ENCODE data around the gene ADGRG4.
"Not testable (repeated sequence)": the region's sequence is repeated elsewhere in the genome, so short reads cannot be mapped to it uniquely, and the experiment has no call there.

The ADGRG4 gene

GRCh38 chrX:136445674-136446073 is 144.9 kb downstream of the ADGRG4 start:
- not testable (repeated sequence) for H3K36me3 ChIP-seq (ENCODE audit: insufficient read depth, low read length); H3K27ac ChIP-seq (ENCODE audit: low read depth, low read length); H3K9ac ChIP-seq (ENCODE audit: low read depth, low read length); H3K4me3 ChIP-seq (ENCODE audit: low read length); H3K9me3 ChIP-seq (ENCODE audit: insufficient read depth, low read depth, low read length); H3K27me3 ChIP-seq (ENCODE audit: insufficient read depth, low read length); H3K4me1 ChIP-seq (ENCODE audit: insufficient read depth, low read length)
- WGBS, result 75% methylated on average over 11 of the region's 18 CpGs

DNA sequence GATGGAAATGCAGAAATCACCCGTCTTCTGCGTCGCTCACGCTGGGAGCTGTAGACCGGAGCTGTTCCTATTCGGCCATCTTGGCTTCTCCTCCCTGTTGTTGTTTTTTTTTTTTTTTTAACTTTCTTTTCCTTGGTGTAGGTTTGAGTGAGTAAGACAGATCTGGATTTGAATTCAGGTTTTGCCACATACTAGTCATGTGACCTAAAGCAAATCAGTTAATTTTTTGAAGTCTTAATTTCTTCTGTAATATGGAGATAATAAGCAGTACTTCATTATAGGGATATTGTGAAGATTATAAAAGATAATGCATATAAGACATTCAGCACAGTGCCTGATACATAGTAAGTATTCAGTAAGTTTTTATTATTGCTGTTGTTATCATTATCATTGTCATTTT is 145.4 kb downstream of the ADGRG4 start:
- H3K4me3 ChIP-seq (ENCODE audit: low read length), result no peak overlapping the region
- H3K4me1 ChIP-seq (ENCODE audit: insufficient read depth, low read length), result no peaks in the 10 kb centered on the region
- no peaks in the 10 kb centered on the region for H3K36me3 ChIP-seq (ENCODE audit: insufficient read depth, low read length)
- no peak overlapping the region for H3K9ac ChIP-seq (ENCODE audit: low read depth, low read length)
- WGBS, result 100% methylated on average over 4 of the region's 6 CpGs
- no peak overlapping the region for H3K27ac ChIP-seq (ENCODE audit: low read depth, low read length)
- H3K9me3 ChIP-seq (ENCODE audit: insufficient read depth, low read depth, low read length), result no peaks in the 10 kb centered on the region
- H3K27me3 ChIP-seq (ENCODE audit: insufficient read depth, low read length), result no peaks in the 10 kb centered on the region

DNA sequence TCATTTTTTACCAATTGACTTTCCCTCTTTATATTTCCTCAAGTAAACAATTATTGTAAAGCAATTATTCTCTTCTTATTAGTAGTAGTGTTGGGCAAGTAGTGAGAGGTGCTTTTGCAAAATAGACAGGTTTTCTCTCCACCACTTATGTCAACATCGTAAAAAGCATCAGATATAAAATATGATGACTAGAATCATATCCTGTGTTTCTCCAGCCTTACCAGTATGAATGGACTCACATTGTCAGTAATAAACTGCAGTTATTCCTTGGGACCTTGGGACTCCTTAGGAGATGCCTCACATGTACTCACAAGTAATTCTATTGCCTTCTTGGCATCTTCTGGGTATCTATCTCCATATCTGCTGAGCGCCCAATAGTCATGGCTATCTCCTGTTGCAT is 146.5 kb downstream of the ADGRG4 start:
- H3K9ac ChIP-seq (ENCODE audit: low read depth, low read length), result no peak overlapping the region
- 95% methylated on average over 1 of the region's 2 CpGs for WGBS
- no peaks in the 10 kb centered on the region for H3K27me3 ChIP-seq (ENCODE audit: insufficient read depth, low read length)
- no peak overlapping the region for H3K27ac ChIP-seq (ENCODE audit: low read depth, low read length)
- H3K9me3 ChIP-seq (ENCODE audit: insufficient read depth, low read depth, low read length), result no peaks in the 10 kb centered on the region
- H3K36me3 ChIP-seq (ENCODE audit: insufficient read depth, low read length), result no peaks in the 10 kb centered on the region
- H3K4me3 ChIP-seq (ENCODE audit: low read length), result no peak overlapping the region
- H3K4me1 ChIP-seq (ENCODE audit: insufficient read depth, low read length), result no peaks in the 10 kb centered on the region

DNA sequence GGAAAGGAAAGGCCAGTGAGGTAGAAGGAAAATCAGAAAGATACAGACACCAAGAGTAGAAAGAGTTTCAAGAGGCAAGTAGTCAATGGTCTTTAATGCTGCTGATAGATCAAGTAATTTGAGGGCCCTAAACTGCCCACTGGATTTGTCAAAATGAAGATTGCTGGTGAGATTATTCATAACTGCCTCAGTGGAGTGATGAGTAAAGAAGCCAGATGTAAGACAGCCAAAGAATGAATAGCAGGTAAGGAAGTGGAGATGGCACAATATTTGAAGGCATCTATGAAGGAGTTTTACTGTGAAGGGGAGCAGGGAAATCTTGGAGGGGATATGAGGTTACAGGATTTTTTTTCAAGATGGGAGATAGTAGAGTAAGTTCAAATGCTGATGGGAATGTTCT is 147.2 kb downstream of the ADGRG4 start:
- Histone ChIP-seq H3K9me3 (ENCODE audit: insufficient read depth, low read depth, low read length) (no peaks in the 10 kb centered on the region), H3K27ac (ENCODE audit: low read depth, low read length) (no peak overlapping the region), H3K27me3 (ENCODE audit: insufficient read depth, low read length) (no peaks in the 10 kb centered on the region), H3K9ac (ENCODE audit: low read depth, low read length) (no peak overlapping the region), H3K4me1 (ENCODE audit: insufficient read depth, low read length) (no peaks in the 10 kb centered on the region), H3K36me3 (ENCODE audit: insufficient read depth, low read length) (no peaks in the 10 kb centered on the region), H3K4me3 (ENCODE audit: low read length) (no peak overlapping the region)

GRCh38 chrX:136450050-136450830 is 149.5 kb downstream of the ADGRG4 start:
- WGBS, result 76% methylated on average over 7 of the region's 8 CpGs
- Histone ChIP-seq H3K4me1 (ENCODE audit: insufficient read depth, low read length) (no peaks in the 10 kb centered on the region), H3K36me3 (ENCODE audit: insufficient read depth, low read length) (no peaks in the 10 kb centered on the region), H3K27me3 (ENCODE audit: insufficient read depth, low read length) (no peaks in the 10 kb centered on the region), H3K9ac (ENCODE audit: low read depth, low read length) (no peak overlapping the region), H3K9me3 (ENCODE audit: insufficient read depth, low read depth, low read length) (no peaks in the 10 kb centered on the region), H3K4me3 (ENCODE audit: low read length) (no peak overlapping the region), H3K27ac (ENCODE audit: low read depth, low read length) (no peak overlapping the region)

DNA sequence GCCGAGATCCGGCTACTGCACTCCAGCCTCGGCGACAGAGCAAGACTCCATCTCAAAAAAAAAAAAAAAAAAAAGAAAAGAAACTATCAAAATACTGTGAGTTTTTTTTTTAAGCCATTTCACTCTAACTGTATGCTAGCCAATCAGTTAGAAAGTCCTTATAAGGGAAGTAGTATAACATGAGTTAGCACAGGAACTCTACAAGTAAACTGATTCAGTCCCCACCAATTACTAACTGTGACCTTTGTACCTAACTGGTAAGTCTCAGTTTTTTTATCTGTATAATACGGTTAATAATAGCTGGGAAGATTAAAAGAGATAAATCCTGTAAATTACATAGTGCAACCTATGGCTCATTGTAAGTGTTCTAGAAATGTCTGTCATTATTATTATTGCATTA is 151.9 kb downstream of the ADGRG4 start:
- H3K9ac ChIP-seq (ENCODE audit: low read depth, low read length), result no peak overlapping the region
- no peaks in the 10 kb centered on the region for H3K36me3 ChIP-seq (ENCODE audit: insufficient read depth, low read length)
- no peaks in the 10 kb centered on the region for H3K9me3 ChIP-seq (ENCODE audit: insufficient read depth, low read depth, low read length)
- 80% methylated on average over 1 of the region's 5 CpGs for WGBS
- H3K27me3 ChIP-seq (ENCODE audit: insufficient read depth, low read length), result no peaks in the 10 kb centered on the region
- H3K4me3 ChIP-seq (ENCODE audit: low read length), result no peak overlapping the region
- no peaks in the 10 kb centered on the region for H3K4me1 ChIP-seq (ENCODE audit: insufficient read depth, low read length)
- H3K27ac ChIP-seq (ENCODE audit: low read depth, low read length), result no peak overlapping the region

DNA sequence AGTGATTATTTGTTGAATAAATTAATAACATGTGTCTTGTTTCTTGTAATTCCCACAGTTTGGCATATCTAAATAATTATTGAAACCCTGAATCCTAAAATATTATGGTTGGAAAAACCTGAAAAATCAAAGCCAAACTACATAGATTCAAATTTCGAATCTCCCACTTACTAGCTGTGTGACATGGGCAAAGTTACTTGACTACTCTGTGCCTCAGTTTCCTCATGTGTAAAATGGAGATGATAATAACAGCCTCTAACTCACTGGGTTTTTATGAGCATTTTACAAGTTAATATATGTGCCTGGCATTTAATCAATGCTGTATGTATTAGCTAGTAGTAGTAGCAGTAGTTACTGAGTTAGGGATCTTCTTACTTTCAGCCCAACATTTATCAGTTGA is 152.4 kb downstream of the ADGRG4 start:
- Histone ChIP-seq H3K27ac (ENCODE audit: low read depth, low read length) (no peak overlapping the region), H3K4me1 (ENCODE audit: insufficient read depth, low read length) (no peaks in the 10 kb centered on the region), H3K9ac (ENCODE audit: low read depth, low read length) (no peak overlapping the region), H3K27me3 (ENCODE audit: insufficient read depth, low read length) (no peaks in the 10 kb centered on the region), H3K4me3 (ENCODE audit: low read length) (no peak overlapping the region), H3K36me3 (ENCODE audit: insufficient read depth, low read length) (no peaks in the 10 kb centered on the region), H3K9me3 (ENCODE audit: insufficient read depth, low read depth, low read length) (no peaks in the 10 kb centered on the region)
- no CpG with 5 or more reads among the region's 1 CpG for WGBS

GRCh38 chrX:136453771-136454170 is 153.0 kb downstream of the ADGRG4 start:
- Histone ChIP-seq H3K27ac (ENCODE audit: low read depth, low read length) (no peak overlapping the region), H3K4me1 (ENCODE audit: insufficient read depth, low read length) (no peaks in the 10 kb centered on the region), H3K27me3 (ENCODE audit: insufficient read depth, low read length) (no peaks in the 10 kb centered on the region), H3K36me3 (ENCODE audit: insufficient read depth, low read length) (no peaks in the 10 kb centered on the region), H3K4me3 (ENCODE audit: low read length) (no peak overlapping the region), H3K9me3 (ENCODE audit: insufficient read depth, low read depth, low read length) (no peaks in the 10 kb centered on the region), H3K9ac (ENCODE audit: low read depth, low read length) (no peak overlapping the region)
- whole genome bisulfite sequencing, result no CpG with 5 or more reads among the region's 1 CpG

GRCh38 chrX:136456133-136456532 is 155.4 kb downstream of the ADGRG4 start:
- H3K4me3 ChIP-seq (ENCODE audit: low read length), result no peak overlapping the region
- H3K36me3 ChIP-seq (ENCODE audit: insufficient read depth, low read length), result no peaks in the 10 kb centered on the region
- WGBS, result 86% methylated on average over 4 of the region's 6 CpGs
- H3K9me3 ChIP-seq (ENCODE audit: insufficient read depth, low read depth, low read length), result no peaks in the 10 kb centered on the region
- H3K9ac ChIP-seq (ENCODE audit: low read depth, low read length), result no peak overlapping the region
- H3K27me3 ChIP-seq (ENCODE audit: insufficient read depth, low read length), result no peaks in the 10 kb centered on the region
- no peaks in the 10 kb centered on the region for H3K4me1 ChIP-seq (ENCODE audit: insufficient read depth, low read length)
- H3K27ac ChIP-seq (ENCODE audit: low read depth, low read length), result no peak overlapping the region

DNA sequence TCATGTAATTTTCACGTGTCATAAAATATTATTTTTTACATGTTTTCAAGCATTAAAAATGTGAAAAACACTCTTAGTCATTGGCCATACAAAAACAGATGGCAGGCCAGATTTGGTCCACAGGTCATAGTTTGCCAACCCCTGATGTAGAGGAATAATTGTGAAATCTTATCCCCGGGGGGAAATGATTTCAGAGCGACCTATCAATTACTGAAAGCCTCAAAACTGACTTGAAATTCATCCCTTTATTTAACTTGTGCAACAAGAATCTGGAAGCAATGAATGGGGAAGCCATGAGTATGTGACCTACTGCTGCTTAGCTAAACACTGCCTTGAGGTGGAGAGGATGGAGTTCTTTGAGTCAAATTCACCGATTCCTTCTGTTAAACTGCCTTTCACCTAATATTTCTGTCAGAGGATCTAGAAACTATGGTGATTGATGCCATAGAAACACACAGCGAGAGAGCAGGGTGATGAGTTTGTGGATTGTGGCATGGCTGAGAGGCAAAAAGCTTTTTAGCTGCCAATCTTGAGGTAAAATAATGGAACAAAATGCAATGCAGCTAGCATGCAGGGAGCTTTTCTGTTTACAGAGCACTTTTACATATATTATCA is 156.6 kb downstream of the ADGRG4 start:
- H3K9me3 ChIP-seq (ENCODE audit: insufficient read depth, low read depth, low read length), result no peaks in the 10 kb centered on the region
- no peaks in the 10 kb centered on the region for H3K36me3 ChIP-seq (ENCODE audit: insufficient read depth, low read length)
- H3K27ac ChIP-seq (ENCODE audit: low read depth, low read length), result no peak overlapping the region
- H3K27me3 ChIP-seq (ENCODE audit: insufficient read depth, low read length), result no peaks in the 10 kb centered on the region
- H3K9ac ChIP-seq (ENCODE audit: low read depth, low read length), result no peak overlapping the region
- H3K4me3 ChIP-seq (ENCODE audit: low read length), result no peak overlapping the region
- WGBS, result 95% methylated on average over 3 of the region's 5 CpGs
- H3K4me1 ChIP-seq (ENCODE audit: insufficient read depth, low read length), result no peaks in the 10 kb centered on the region

GRCh38 chrX:136464589-136464988 is 163.8 kb downstream of the ADGRG4 start:
- Histone ChIP-seq H3K9ac (ENCODE audit: low read depth, low read length) (no peak overlapping the region), H3K4me3 (ENCODE audit: low read length) (no peak overlapping the region), H3K4me1 (ENCODE audit: insufficient read depth, low read length) (no peaks in the 10 kb centered on the region), H3K27ac (ENCODE audit: low read depth, low read length) (no peak overlapping the region), H3K27me3 (ENCODE audit: insufficient read depth, low read length) (no peaks in the 10 kb centered on the region), H3K9me3 (ENCODE audit: insufficient read depth, low read depth, low read length) (no peaks in the 10 kb centered on the region), H3K36me3 (ENCODE audit: insufficient read depth, low read length) (no peaks in the 10 kb centered on the region)
- 64% methylated on average over 3 of the region's 3 CpGs for WGBS

Measured in HUES64 (cell line).